ENCODE measurements around the gene UBXN1. TPM values are rescaled to one million over a fixed set of nuclear protein-coding genes. Genes with fewer than 3 reads are reported as not detected.

Gene UBXN1
- total RNA-seq, 1 experiment from 2014 or later = 150 TPM

GRCh38 chr11:62709247-62710000 lies 30.6 kb upstream of the UBXN1 start:
- H2AFZ ChIP-seq = peak overlapping the region; percentile 90
- H3K27me3 ChIP-seq (ENCODE audit: insufficient read depth, low read depth) = no peaks in the 10 kb centered on the region
- peaks cover 69% of the 10 kb centered on the region for H3F3A ChIP-seq (ENCODE audit: insufficient read depth, low read depth)

GRCh38 chr11:62708793-62709192 lies 29.9 kb upstream of the UBXN1 start:
- H3K4me1 ChIP-seq (replicated peaks; ENCODE audit: insufficient read depth) = peaks cover 36% of the 10 kb centered on the region
- ChIA-PET CTCF (interaction anchor here (0.6 to 0.9 kb wide), 2 partner anchors 15 to 45 kb away, joined by 3 to 4 read pairs; partner anchors contain the start of gene ZBTB3), POLR2A (ENCODE audit: unreplicated experiment) (interaction anchor here (0.5 to 0.9 kb wide), 4 partner anchors 30 to 117 kb away, joined by 3 to 4 read pairs (median 3); partner anchors contain the start of genes C11orf98 and CSKMT)
- H4K20me1 ChIP-seq (ENCODE audit: insufficient read depth) = no peaks in the 10 kb centered on the region
- H3K9me3 ChIP-seq (ENCODE audit: insufficient read depth, low read depth) = no peaks in the 10 kb centered on the region
- H3F3A ChIP-seq (ENCODE audit: insufficient read depth, low read depth) = peaks cover 65% of the 10 kb centered on the region
- peak overlapping the region; percentile 54 for H3K4me3 ChIP-seq
- peak; percentile 45 to 66 for DNase-seq
- H3K36me3 ChIP-seq (ENCODE audit: low read depth) = peaks cover 13% of the 10 kb centered on the region
- TF ChIP-seq CTCF (conservative IDR thresholded peaks at IDR 0.05) = no peak
- TF ChIP-seq EZH2 (IDR thresholded peaks at IDR 0.05; ENCODE audit: low read depth) = no peak
- intact Hi-C loops (cut with micrococcal nuclease; ENCODE audit: unreplicated experiment) = loop anchor here (2.0 to 5.0 kb wide), 3 partner anchors 46 to 134 kb away; partner anchors contain the start of genes EML3, ROM1 and ZBTB3
- BruUV-seq (replicated peaks) = no TSS peak
- no peaks in the 10 kb centered on the region for H3K27me3 ChIP-seq (ENCODE audit: insufficient read depth, low read depth)
- peak overlapping the region; percentile 87 for H3K27ac ChIP-seq
- H3K79me2 ChIP-seq (ENCODE audit: low read depth) = peaks cover 15% of the 10 kb centered on the region
- H3K4me2 ChIP-seq = peak overlapping the region; percentile 69
- H3K9me2 ChIP-seq (ENCODE audit: insufficient read depth) = no peaks in the 10 kb centered on the region
- H2AFZ ChIP-seq = peak overlapping the region; percentile 66

More at GRCh38 chr11:62709247-62710000, 30.6 kb upstream of the UBXN1 start:
- ChIA-PET POLR2A (ENCODE audit: unreplicated experiment) (interaction anchor here (0.5 to 0.8 kb wide), 5 partner anchors 30 to 118 kb away, joined by 3 to 10 read pairs (median 3); partner anchors contain the start of genes B3GAT3 and ZBTB3), CTCF (interaction anchor here (0.6 kb wide), 1 partner anchor 88 kb away, joined by 5 read pairs; no protein-coding TSS in a partner anchor)
- H3K9me3 ChIP-seq (ENCODE audit: insufficient read depth, low read depth) = no peaks in the 10 kb centered on the region
- H4K20me1 ChIP-seq (ENCODE audit: insufficient read depth) = no peaks in the 10 kb centered on the region
- BruUV-seq (replicated peaks) = no TSS peak
- peaks cover 12% of the 10 kb centered on the region for H3K79me2 ChIP-seq (ENCODE audit: low read depth)
- H3K4me1 ChIP-seq (replicated peaks; ENCODE audit: insufficient read depth) = peaks cover 36% of the 10 kb centered on the region
- H3K36me3 ChIP-seq (ENCODE audit: low read depth) = peaks cover 16% of the 10 kb centered on the region
- peak overlapping the region; percentile 87 for H3K27ac ChIP-seq
- DNase-seq = peak; percentile 94 to 95
- H3K9me2 ChIP-seq (ENCODE audit: insufficient read depth) = no peaks in the 10 kb centered on the region
- peak overlapping the region; percentile 69 for H3K4me2 ChIP-seq
- TF ChIP-seq EZH2 (IDR thresholded peaks at IDR 0.05; ENCODE audit: low read depth) = no peak
- peak; percentile 29; the same call in 1 of the 2 replicates for TF ChIP-seq CTCF (conservative IDR thresholded peaks at IDR 0.05)
- peak overlapping the region; percentile 54 for H3K4me3 ChIP-seq
- intact Hi-C loops (cut with micrococcal nuclease; ENCODE audit: unreplicated experiment) = loop anchor here (2.0 to 5.0 kb wide), 3 partner anchors 45 to 133 kb away; partner anchors contain the start of genes EML3, ROM1 and ZBTB3

GRCh38 chr11:62708392-62708791 lies 29.5 kb upstream of the UBXN1 start:
- CTCF ChIA-PET = interaction anchor here (0.6 to 0.9 kb wide), 2 partner anchors 16 to 46 kb away, joined by 3 to 4 read pairs; partner anchors contain the start of gene ZBTB3

More at GRCh38 chr11:62708392-62708791, 29.5 kb upstream of the UBXN1 start:
- Histone ChIP-seq H3K4me3 (peak overlapping the region; percentile 54), H3K79me2 (ENCODE audit: low read depth) (peaks cover 19% of the 10 kb centered on the region), H3K9me2 (ENCODE audit: insufficient read depth) (no peaks in the 10 kb centered on the region), H3K27me3 (ENCODE audit: insufficient read depth, low read depth) (no peaks in the 10 kb centered on the region), H3K4me1 (replicated peaks; ENCODE audit: insufficient read depth) (peaks cover 33% of the 10 kb centered on the region), H2AFZ (peak overlapping the region; percentile 66; the same call in 1 of the 2 replicates), H3K27ac (peak overlapping the region; percentile 87), H3K36me3 (ENCODE audit: low read depth) (peaks cover 13% of the 10 kb centered on the region), H3F3A (ENCODE audit: insufficient read depth, low read depth) (peaks cover 61% of the 10 kb centered on the region), H4K20me1 (ENCODE audit: insufficient read depth) (no peaks in the 10 kb centered on the region), H3K4me2 (peak overlapping the region; percentile 69), H3K9me3 (ENCODE audit: insufficient read depth, low read depth) (no peaks in the 10 kb centered on the region)
- DNase-seq = peak in 1 of 2 experiments; percentile 20
- BruUV-seq (replicated peaks) = no TSS peak
- TF ChIP-seq EZH2 (IDR thresholded peaks at IDR 0.05; ENCODE audit: low read depth) (no peak), CTCF (conservative IDR thresholded peaks at IDR 0.05) (no peak)
- POLR2A ChIA-PET (ENCODE audit: unreplicated experiment) = interaction anchor here (0.6 to 0.9 kb wide), 2 partner anchors 43 to 45 kb away, joined by 4 to 5 read pairs; partner anchors contain the start of genes C11orf98, CSKMT and ZBTB3
- intact Hi-C loops (cut with micrococcal nuclease; ENCODE audit: unreplicated experiment) = loop anchor here (2.0 to 5.0 kb wide), 3 partner anchors 46 to 134 kb away; partner anchors contain the start of genes EML3, ROM1 and ZBTB3
